Heart right ventricle (tissue), 16 donors: ENCODE results near the gene CRADD. TPM values are rescaled to one million over a fixed set of nuclear protein-coding genes. Genes with fewer than 3 reads are reported as not detected.

Experiments
- ATAC-seq, 8 donors: fragments of 200-7000 bp; cut with Tn5 transposase; one replicate each; pipeline ENCODE4 v1.9.1; 2020; ENCODE audit warnings: mild to moderate bottlenecking in 8 of 8, moderate library complexity in 8 of 8, moderate number of reproducible peaks in 1 of 8
- DNase-seq, 2 donors: peaks; one replicate each; pipeline ENCODE4 v3.0.0-alpha.2; 2020
- H3K27ac ChIP-seq, 10 donors: fragments of 200-600 bp; sonication (generic) in 2 of 10; one replicate each; pipeline versions ENCODE4 v1.5.0 to v1.8.0; 2020 to 2022; ENCODE audit warnings: mild to moderate bottlenecking in 3 of 10
- H3K27me3 ChIP-seq, 7 donors: fragments of 200-600 bp; one replicate each; pipeline ENCODE4 v1.8.0; 2021 to 2022; ENCODE audit warnings: mild to moderate bottlenecking in 2 of 7
- H3K36me3 ChIP-seq, 9 donors: fragments of 200-600 bp; sonication (generic) in 1 of 9; one replicate each; pipeline versions ENCODE4 v1.5.0 to v1.8.0; 2020 to 2022; ENCODE audit warnings: mild to moderate bottlenecking in 2 of 9
- H3K4me1 ChIP-seq, 9 donors: fragments of 200-600 bp; sonication (generic) in 1 of 9; one replicate each; pipeline versions ENCODE4 v1.5.0 to v1.8.0; 2020 to 2022; ENCODE audit warnings: mild to moderate bottlenecking in 4 of 9
- H3K4me3 ChIP-seq, 10 donors: fragments of 200-600 bp; sonication (generic) in 2 of 10; one replicate each; pipeline versions ENCODE4 v1.5.0 to v1.8.0; 2020 to 2022; ENCODE audit warnings: mild to moderate bottlenecking in 7 of 10, moderate library complexity in 2 of 10
- H3K9me3 ChIP-seq, 11 donors: fragments of 200-600 bp in 10 of 11; sonication (generic) in 2 of 11; one replicate each; pipeline versions ENCODE4 v1.5.0 to v1.8.0; 2013 to 2022; ENCODE audit warnings: mild to moderate bottlenecking in 2 of 11, control low read depth in 1 of 11, moderate library complexity in 1 of 11
- WGBS, 2 donors: extraction: QIAGEN DNeasy Blood & Tissue Kit; methylation state at CpG; one replicate each; pipeline ENCODE4 v1.1.7; 2013; ENCODE audit warnings: inconsistent platforms in 1 of 2; 5-methylcytosine and 5-hydroxymethylcytosine counted together
- intact Hi-C, 10 donors: fragments of 100-400 bp; cut with DNase I; formaldehyde crosslinking; loops; one replicate each; pipeline versions ENCODE4 v1.11.1 to v1.14.2; 2022
- polyA plus RNA-seq, 2 donors: library from polyadenylated mRNA; stranded (reverse); fragments of 200-250 nt; gene quantifications; one replicate each; pipeline ENCODE4 v1.2.3, GENCODE V29; 2013
- total RNA-seq, 10 donors: library from RNA; stranded (reverse); fragmentation: NEBNext Ultra II Directional in 3 of 10; extraction: Animal tissue kit (Norgen Biotek cat#: 25700) in 3 of 10; gene quantifications; one replicate each; pipeline versions ENCODE4 v1.2.1 to v1.2.4, GENCODE V29; 2021 to 2023
- TF ChIP-seq, protein P1 (sequence below), 9 donors: fragments of 200-600 bp; sonication (generic) in 2 of 9; IDR thresholded peaks; one replicate each; pipeline versions ENCODE4 v1.5.0 to v1.8.0; 2021 to 2022; ENCODE audit warnings: antibody characterized with exemption in 9 of 9, mild to moderate bottlenecking in 5 of 9, moderate library complexity in 1 of 9
- donor health status: Arrhythmogenic right ventricular cardiomyopathy.
- donor health status: ischemic (EF 13 %, LVEDD 7.1; RV severe dilation, severe dysfunction).
- donor health status: healthy with polysubstance abuse.
- donor health status: DM: no; HTN: yes; CAD: no.
- donor health status: DM: no; HTN: no; CAD: no.
- donor health status: ischemic (EF 25% LVEDD 6.9; RV normal size, moderate dysfunction).
- donor health status: ischemic (EF 25% LVEDD 5.7; RV mildly dilated, moderate dysfunction).
- donor health status: healthy.
- donor health status: DM: yes; HTN: yes; CAD: no.
- donor health status: Ischemic cardiomyopathy.
- donor health status: ischemic (EF 35%, LVEDD 5.7; RV mildly dilated, moderate dysfunction).
- donor health status: nonischemic (EF 11% LVEDD 7.7; RV severe dilation, severe dysfunction).
- donor health status: DM: yes; HTN: yes; CAD: no.
- donor health status: PGD.
- donor health status: ischemic (EF 29% LVEDD 5.4; RV normal size, mild dysfunction).
- donor health status: nonischemic (EF 23%, LVEDD 6.1; RV moderate dilation, normal function).

Gene CRADD
- total and polyA plus RNA-seq, 12 donors: 5.0 to 80.1 (median 51.4) TPM

DNA sequence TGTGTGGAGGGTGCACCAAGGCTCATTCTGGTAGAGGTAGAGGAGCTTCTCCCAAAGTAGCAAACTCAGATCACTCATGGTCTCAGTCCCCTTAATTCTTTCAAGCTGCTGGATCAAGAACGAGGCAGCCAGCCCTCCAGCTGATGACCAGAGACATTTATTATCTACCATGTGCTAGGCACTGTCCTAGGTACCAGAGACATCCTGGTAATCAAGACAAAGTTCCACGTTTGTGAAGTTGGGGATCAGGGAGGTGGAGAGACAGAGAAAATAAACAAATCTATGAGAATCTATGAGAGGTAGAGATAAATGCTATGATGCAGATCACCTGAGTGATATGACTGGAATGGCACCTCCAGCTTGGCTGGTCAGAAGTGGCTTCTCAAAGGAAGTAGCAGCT lies 130.2 kb downstream of the CRADD start:
- Histone ChIP-seq H3K9me3 (no peaks in the 10 kb centered on the region), H3K27ac (no peak overlapping the region), H3K4me1 (peaks cover 3 to 64% (median 47%) of the 10 kb centered on the region in 9 donors), H3K27me3 (no peaks in the 10 kb centered on the region), H3K4me3 (no peak overlapping the region), H3K36me3 (no peaks in the 10 kb centered on the region)
- 84 to 88% methylated on average over 2 of the region's 2 CpGs for WGBS, 2 donors
- TF ChIP-seq, protein P1, sequence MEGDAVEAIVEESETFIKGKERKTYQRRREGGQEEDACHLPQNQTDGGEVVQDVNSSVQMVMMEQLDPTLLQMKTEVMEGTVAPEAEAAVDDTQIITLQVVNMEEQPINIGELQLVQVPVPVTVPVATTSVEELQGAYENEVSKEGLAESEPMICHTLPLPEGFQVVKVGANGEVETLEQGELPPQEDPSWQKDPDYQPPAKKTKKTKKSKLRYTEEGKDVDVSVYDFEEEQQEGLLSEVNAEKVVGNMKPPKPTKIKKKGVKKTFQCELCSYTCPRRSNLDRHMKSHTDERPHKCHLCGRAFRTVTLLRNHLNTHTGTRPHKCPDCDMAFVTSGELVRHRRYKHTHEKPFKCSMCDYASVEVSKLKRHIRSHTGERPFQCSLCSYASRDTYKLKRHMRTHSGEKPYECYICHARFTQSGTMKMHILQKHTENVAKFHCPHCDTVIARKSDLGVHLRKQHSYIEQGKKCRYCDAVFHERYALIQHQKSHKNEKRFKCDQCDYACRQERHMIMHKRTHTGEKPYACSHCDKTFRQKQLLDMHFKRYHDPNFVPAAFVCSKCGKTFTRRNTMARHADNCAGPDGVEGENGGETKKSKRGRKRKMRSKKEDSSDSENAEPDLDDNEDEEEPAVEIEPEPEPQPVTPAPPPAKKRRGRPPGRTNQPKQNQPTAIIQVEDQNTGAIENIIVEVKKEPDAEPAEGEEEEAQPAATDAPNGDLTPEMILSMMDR (IDR thresholded peaks at IDR 0.05): no peak
- no peak for DNase-seq
- no peak for ATAC-seq
- intact Hi-C loops: loop anchor here in 1 of 10 donors (10.0 kb wide), 1 partner anchor 233 kb away; the partner anchor contains the start of gene SOCS2

DNA sequence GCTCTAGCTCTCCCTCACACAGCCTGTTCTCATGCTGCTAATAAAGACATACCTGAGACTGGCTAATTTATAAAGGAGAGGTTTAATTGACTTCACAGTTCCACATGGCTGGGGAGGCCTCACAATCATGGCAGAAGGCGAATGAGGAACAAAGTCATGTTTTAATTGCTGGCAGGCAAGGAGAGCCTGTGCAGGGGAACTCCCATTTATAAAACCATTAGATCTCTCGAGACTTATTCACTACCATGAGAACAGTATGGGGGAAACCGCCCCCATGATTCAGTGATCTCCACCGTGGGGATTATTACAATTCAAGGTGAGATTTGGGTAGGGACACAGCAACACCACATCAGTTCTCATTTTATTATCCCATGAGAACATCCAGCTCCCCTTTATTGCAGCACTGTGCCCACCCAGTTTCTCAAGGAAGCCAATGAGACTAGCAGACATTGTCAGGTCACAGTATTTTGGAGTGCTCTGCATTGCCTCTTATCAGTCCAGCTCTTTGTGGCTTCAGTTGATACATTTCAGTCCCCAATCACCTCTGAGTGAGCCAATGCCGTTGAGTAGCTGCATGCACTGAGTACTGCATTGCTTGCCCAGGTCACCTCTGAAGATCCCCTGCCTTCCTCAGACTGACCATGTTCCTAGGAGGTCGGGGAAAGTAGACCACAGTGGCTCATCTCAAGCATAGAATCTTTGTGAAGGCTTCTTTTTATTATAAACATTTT lies 131.2 kb downstream of the CRADD start:
- Histone ChIP-seq H3K4me3 (no peak overlapping the region), H3K27ac (no peak overlapping the region), H3K4me1 (peaks cover under 1 to 64% (median 46%) of the 10 kb centered on the region in 9 donors), H3K9me3 (no peaks in the 10 kb centered on the region), H3K27me3 (no peaks in the 10 kb centered on the region), H3K36me3 (no peaks in the 10 kb centered on the region)
- 82 to 86% methylated on average over 6 of the region's 6 CpGs for WGBS, 2 donors
- TF ChIP-seq, protein P1 (IDR thresholded peaks at IDR 0.05): no peak
- ATAC-seq (peak in 5 of 8 donors; percentile 21 to 42 (median 28)), DNase-seq (no peak)
- intact Hi-C loops: loop anchor here in 1 of 10 donors (10.0 kb wide), 1 partner anchor 234 kb away; the partner anchor contains the start of gene SOCS2

DNA sequence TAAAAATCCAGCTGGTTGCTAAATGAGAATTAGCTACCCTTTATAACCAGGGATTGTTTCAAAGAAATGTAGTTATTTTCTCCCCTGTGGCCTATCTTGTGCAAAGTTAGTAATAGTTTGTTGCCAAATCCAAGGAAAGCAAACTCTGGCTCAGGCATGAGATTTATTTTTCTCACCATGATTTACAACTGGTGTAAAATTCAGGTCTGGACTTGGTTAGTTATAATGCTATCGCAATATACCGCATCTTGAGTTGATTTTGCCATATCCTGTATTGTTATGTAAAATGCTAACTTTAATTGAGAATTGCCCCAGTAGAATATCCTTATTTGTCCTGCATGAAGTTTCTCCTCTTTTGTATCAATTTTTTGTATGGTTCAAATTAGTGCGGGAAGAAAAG lies 135.5 kb downstream of the CRADD start:
- TF ChIP-seq, protein P1 (IDR thresholded peaks at IDR 0.05): no peak
- no peaks in the 10 kb centered on the region for H3K36me3 ChIP-seq
- no peak for DNase-seq
- H3K4me1 ChIP-seq: peaks cover 15 to 70% (median 52%) of the 10 kb centered on the region in 9 donors
- 65 to 70% methylated on average over 3 of the region's 3 CpGs for WGBS, 2 donors
- no peaks in the 10 kb centered on the region for H3K27me3 ChIP-seq
- intact Hi-C loops: loop anchor here in 7 of 10 donors (2.0 to 10.0 kb wide), 10 partner anchors 34 to 262 kb away; partner anchors contain the start of genes CRADD (in 2 of the 7) and SOCS2 (in 1 of the 7)
- H3K9me3 ChIP-seq: no peaks in the 10 kb centered on the region
- peak overlapping the region; percentile 4 to 96 (median 90) for H3K27ac ChIP-seq
- no peak overlapping the region for H3K4me3 ChIP-seq
- no peak for ATAC-seq

DNA sequence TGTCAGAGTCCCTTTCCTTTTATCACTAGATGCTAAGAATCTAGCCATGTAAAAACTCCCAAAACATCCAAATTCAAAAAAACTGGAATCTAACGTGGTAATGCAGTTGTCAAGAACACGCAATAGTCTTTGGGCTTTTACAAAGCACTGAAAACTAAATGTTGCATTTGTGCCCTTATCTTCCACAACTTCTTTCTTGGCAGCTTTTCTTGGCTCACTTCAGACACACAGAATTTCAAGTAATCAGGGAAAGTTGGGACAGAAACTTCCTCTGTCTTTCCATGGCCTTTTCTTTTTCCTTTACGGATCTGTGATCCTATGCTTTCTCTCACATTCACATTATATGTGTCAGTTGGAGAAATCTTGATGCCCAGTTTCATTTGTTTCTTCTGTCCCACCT lies 136.0 kb downstream of the CRADD start:
- H3K36me3 ChIP-seq: no peaks in the 10 kb centered on the region
- ATAC-seq (peak; percentile 18 to 56 (median 39)), DNase-seq (no peak)
- H3K9me3 ChIP-seq: no peaks in the 10 kb centered on the region
- peaks cover 15 to 72% (median 56%) of the 10 kb centered on the region in 9 donors for H3K4me1 ChIP-seq
- TF ChIP-seq, protein P1 (IDR thresholded peaks at IDR 0.05): no peak
- 3 to 17% methylated on average over 3 of the region's 3 CpGs for WGBS, 2 donors
- intact Hi-C loops: loop anchor here in 7 of 10 donors (2.0 to 10.0 kb wide), 10 partner anchors 34 to 262 kb away; partner anchors contain the start of genes CRADD (in 2 of the 7) and SOCS2 (in 1 of the 7)
- no peaks in the 10 kb centered on the region for H3K27me3 ChIP-seq
- peak overlapping the region; percentile 80 to 96 (median 90) for H3K27ac ChIP-seq
- H3K4me3 ChIP-seq: peak overlapping the region in 5 of 10 donors; percentile 1 to 29 (median 21)
